Measurements from ENCODE around the gene C1QTNF9. TPM values are rescaled to one million over a fixed set of nuclear protein-coding genes. Genes with fewer than 3 reads are reported as not detected.

Gene C1QTNF9
- total RNA-seq, 6 experiments from 2014 or later, result 0.11 to 0.21 (median 0.17) TPM; not detected in 2

Other genes starting within 250 kb of the C1QTNF9 start
- 10 to 100 TPM; 21.5 to 39.9 (median 30.5) TPM for gene SPATA13, start 148.9 kb upstream of the C1QTNF9 start, total RNA-seq
- 10 to 100 TPM; 23.0 to 41.2 (median 36.5) TPM for gene PARP4, start 203.2 kb downstream of the C1QTNF9 start, total RNA-seq

Measured in right lobe of liver (tissue), 5 donors.